D341Med (cell line): Measurements from ENCODE around the gene ACTR3C.

Experiments
- DNase-seq: peaks from one replicate; pipeline ENCODE4 v3.0.0; 2012; ENCODE audit warnings: low spot score

Gene ACTR3C

GRCh38 chr7:150322833-150323681 is at the start of gene ACTR3C, which contains the start of gene LRRC61:
ACTR3C (minus strand) TSS chr7:150323545; CDS start chr7:150295296, 28,249 bp downstream.
LRRC61 (plus strand) TSS chr7:150323355; CDS start chr7:150336862, 13,507 bp downstream.
- DNase-seq, result peak; percentile 92

- no peak for DNase-seq
Observed at GRCh38 chr7:150372271-150373048, 49.1 kb upstream of the ACTR3C start.

- DNase-seq, result no peak
Observed at GRCh38 chr7:150371996-150372270, 48.6 kb upstream of the ACTR3C start.

- no peak for DNase-seq
Observed at GRCh38 chr7:150371131-150371995, 48.0 kb upstream of the ACTR3C start.

- DNase-seq, result no peak
Observed at GRCh38 chr7:150370612-150371071, 47.3 kb upstream of the ACTR3C start.

- DNase-seq, result no peak
Observed at GRCh38 chr7:150369748-150370501, 46.6 kb upstream of the ACTR3C start.

GRCh38 chr7:150368884-150369747 is 45.8 kb upstream of the ACTR3C start:
- DNase-seq, result no peak

- peak; percentile 94 for DNase-seq
Observed at GRCh38 chr7:150368096-150368883, 44.9 kb upstream of the ACTR3C start, which contains the start of gene REPIN1. REPIN1 (plus strand) TSS chr7:150368822; CDS start chr7:150369712, 890 bp downstream.

GRCh38 chr7:150367677-150368095 is 44.3 kb upstream of the ACTR3C start:
- DNase-seq, result no peak

- no peak for DNase-seq
Observed at GRCh38 chr7:150365673-150366398, 42.5 kb upstream of the ACTR3C start.

- no peak for DNase-seq
Observed at GRCh38 chr7:150365194-150365593, 41.8 kb upstream of the ACTR3C start.

GRCh38 chr7:150363872-150364271 is 40.5 kb upstream of the ACTR3C start:
- no peak for DNase-seq

- DNase-seq, result no peak
Observed at GRCh38 chr7:150363370-150363769, 40.0 kb upstream of the ACTR3C start.

GRCh38 chr7:150361807-150362621 is 38.7 kb upstream of the ACTR3C start:
- DNase-seq, result no peak

GRCh38 chr7:150361402-150361801 is 38.1 kb upstream of the ACTR3C start:
- DNase-seq, result no peak

GRCh38 chr7:150360363-150361058 is 37.2 kb upstream of the ACTR3C start:
- no peak for DNase-seq
